Measurements from ENCODE around the gene PUDP.

Gene PUDP

DNA sequence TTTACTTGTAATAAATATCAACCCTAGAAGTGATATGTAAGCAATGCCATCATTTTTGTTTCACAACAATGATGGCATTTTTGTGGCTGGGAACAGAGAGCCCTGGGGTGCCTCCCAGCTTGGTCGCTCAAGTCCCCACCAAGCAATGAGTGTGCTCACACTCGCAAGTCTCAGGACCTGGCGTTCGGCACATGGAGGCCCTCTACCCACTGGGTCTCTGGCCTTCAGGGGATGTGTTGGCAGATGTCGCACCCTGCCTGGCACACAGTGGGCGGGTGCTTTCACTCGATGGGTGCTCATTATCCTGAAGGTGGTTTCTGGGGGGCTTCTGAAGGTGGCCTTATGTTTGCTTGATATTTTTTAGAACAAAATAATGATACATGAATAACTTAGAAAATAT is 75.1 kb downstream of the PUDP start:
- Histone ChIP-seq H3K4me3 (replicated peaks; ENCODE audit: low read depth, low read length) (no peak overlapping the region), H3K27me3 (replicated peaks; ENCODE audit: control insufficient read depth, insufficient read depth, low read length) (no peaks in the 10 kb centered on the region), H3K36me3 (ENCODE audit: control insufficient read depth, insufficient read depth, low read length) (peaks cover 4% of the 10 kb centered on the region)
- TF ChIP-seq, protein P1, sequence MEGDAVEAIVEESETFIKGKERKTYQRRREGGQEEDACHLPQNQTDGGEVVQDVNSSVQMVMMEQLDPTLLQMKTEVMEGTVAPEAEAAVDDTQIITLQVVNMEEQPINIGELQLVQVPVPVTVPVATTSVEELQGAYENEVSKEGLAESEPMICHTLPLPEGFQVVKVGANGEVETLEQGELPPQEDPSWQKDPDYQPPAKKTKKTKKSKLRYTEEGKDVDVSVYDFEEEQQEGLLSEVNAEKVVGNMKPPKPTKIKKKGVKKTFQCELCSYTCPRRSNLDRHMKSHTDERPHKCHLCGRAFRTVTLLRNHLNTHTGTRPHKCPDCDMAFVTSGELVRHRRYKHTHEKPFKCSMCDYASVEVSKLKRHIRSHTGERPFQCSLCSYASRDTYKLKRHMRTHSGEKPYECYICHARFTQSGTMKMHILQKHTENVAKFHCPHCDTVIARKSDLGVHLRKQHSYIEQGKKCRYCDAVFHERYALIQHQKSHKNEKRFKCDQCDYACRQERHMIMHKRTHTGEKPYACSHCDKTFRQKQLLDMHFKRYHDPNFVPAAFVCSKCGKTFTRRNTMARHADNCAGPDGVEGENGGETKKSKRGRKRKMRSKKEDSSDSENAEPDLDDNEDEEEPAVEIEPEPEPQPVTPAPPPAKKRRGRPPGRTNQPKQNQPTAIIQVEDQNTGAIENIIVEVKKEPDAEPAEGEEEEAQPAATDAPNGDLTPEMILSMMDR (IDR thresholded peaks at IDR 0.05; ENCODE audit: insufficient read depth, low read length, poor library complexity, severe bottlenecking): no peak
- no peak for DNase-seq (ENCODE audit: extremely low read depth, insufficient read length)

DNA sequence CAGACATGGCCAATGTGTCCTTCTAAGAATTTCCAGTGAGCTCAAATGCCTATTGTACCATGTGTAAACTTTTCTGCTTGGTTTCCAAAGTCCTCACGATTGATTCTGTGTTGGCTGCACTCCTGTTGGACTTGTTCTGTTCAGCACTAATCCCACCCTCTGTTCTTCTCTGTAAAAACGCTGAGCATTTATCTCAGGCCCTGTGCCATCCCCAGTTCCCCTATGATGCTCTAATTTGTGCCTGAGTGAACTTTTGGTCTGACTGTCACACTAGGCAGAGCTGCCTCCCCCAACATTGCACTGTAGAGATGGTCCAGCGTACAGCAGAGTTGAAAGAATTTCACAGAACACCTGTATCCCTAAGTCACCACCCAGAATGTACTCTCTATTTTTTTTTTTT is 76.6 kb downstream of the PUDP start:
- Histone ChIP-seq H3K27me3 (replicated peaks; ENCODE audit: control insufficient read depth, insufficient read depth, low read length) (no peaks in the 10 kb centered on the region), H3K4me3 (replicated peaks; ENCODE audit: low read depth, low read length) (no peak overlapping the region), H3K36me3 (ENCODE audit: control insufficient read depth, insufficient read depth, low read length) (peaks cover 4% of the 10 kb centered on the region)
- no peak for DNase-seq (ENCODE audit: extremely low read depth, insufficient read length)
- TF ChIP-seq, protein P1 (IDR thresholded peaks at IDR 0.05; ENCODE audit: insufficient read depth, low read length, poor library complexity, severe bottlenecking): no peak

DNA sequence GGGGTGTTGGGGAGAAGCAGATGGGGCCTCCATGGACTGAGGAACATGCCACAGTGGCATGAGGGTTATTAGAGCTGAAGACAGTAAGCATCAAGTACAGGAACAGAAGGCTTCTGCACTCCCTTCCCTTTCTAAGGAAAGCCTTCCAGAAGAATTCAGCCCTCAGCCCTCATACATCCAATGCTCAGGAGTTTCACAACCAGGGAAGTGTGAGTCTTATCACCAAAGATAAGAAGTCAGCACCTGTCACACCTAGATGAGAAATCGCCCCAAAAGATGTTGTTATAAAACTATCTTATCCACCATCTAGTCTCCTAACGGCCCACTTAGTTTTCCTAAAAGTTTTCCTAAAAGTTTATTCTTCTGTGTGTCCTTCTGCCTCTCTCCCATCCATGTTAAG is 78.4 kb downstream of the PUDP start:
- TF ChIP-seq, protein P1 (IDR thresholded peaks at IDR 0.05; ENCODE audit: insufficient read depth, low read length, poor library complexity, severe bottlenecking): no peak
- H3K4me3 ChIP-seq (replicated peaks; ENCODE audit: low read depth, low read length): no peak overlapping the region
- DNase-seq (ENCODE audit: extremely low read depth, insufficient read length): no peak
- H3K36me3 ChIP-seq (ENCODE audit: control insufficient read depth, insufficient read depth, low read length): peaks cover 2% of the 10 kb centered on the region
- no peaks in the 10 kb centered on the region for H3K27me3 ChIP-seq (replicated peaks; ENCODE audit: control insufficient read depth, insufficient read depth, low read length)

DNA sequence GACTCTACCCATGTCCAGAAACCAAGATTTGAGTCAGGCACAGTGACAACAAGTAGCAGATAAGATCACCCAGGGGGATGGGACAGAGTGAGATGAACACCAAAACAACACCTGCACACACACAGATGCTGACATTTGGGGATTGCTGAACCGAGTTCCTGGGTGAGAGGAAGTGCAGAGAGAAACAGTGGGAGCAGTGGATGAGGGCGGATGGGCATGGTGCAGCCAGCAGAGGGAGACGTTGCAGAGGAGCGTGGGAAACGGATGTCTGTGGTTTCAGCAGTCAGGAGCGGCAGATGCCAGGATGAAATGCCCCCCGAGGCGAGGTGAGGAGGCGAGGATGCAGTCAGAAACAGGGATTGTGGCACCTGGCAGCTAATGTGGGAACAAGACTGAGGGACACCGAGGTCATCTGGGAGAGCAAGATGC is 79.0 kb downstream of the PUDP start:
- DNase-seq (ENCODE audit: extremely low read depth, insufficient read length): no peak
- Histone ChIP-seq H3K27me3 (replicated peaks; ENCODE audit: control insufficient read depth, insufficient read depth, low read length) (no peaks in the 10 kb centered on the region), H3K4me3 (replicated peaks; ENCODE audit: low read depth, low read length) (no peak overlapping the region), H3K36me3 (ENCODE audit: control insufficient read depth, insufficient read depth, low read length) (peaks cover 2% of the 10 kb centered on the region)
- TF ChIP-seq, protein P1 (IDR thresholded peaks at IDR 0.05; ENCODE audit: insufficient read depth, low read length, poor library complexity, severe bottlenecking): peak; percentile 55

DNA sequence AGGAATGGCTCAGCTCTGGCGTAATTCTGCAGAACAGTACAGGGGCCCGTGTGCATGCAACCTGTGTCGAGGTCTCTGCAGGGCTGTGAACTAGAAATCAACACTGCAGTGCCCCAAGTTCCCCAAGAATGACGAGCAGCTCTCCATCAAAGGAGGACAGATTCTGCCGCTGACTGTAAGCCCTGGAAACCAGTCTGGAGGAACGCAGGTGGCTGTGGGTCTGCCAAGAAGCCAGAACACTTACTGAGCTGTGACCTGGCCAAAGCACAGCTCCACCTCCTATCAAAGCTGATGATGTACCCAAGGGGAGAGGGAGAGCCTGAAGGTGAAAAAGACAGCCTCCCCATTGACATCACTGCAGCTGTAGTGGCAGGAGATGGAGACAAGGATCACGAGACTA is 80.7 kb downstream of the PUDP start:
- H3K36me3 ChIP-seq (ENCODE audit: control insufficient read depth, insufficient read depth, low read length): peaks cover 2% of the 10 kb centered on the region
- no peak overlapping the region for H3K4me3 ChIP-seq (replicated peaks; ENCODE audit: low read depth, low read length)
- TF ChIP-seq, protein P1 (IDR thresholded peaks at IDR 0.05; ENCODE audit: insufficient read depth, low read length, poor library complexity, severe bottlenecking): no peak
- H3K27me3 ChIP-seq (replicated peaks; ENCODE audit: control insufficient read depth, insufficient read depth, low read length): no peaks in the 10 kb centered on the region
- no peak for DNase-seq (ENCODE audit: extremely low read depth, insufficient read length)

DNA sequence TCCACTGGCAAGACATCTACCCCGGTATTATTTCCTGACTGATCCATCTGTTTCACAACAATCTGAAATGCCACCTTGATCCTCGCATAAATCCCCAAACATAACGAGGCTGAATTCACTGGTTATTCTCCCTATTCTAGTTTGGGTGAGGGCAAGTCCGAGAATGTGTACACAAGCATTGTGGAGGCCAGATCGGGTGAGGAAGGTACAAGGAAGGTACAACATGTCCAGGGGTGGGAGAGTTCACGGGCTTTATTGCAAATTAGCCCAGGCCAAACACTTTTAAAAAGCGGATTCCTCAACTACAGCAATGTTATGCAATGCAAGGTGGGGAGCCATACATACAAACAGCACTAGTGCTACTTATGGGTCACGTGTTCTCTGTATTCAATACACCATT is 82.5 kb downstream of the PUDP start:
- DNase-seq (ENCODE audit: extremely low read depth, insufficient read length): no peak
- Histone ChIP-seq H3K36me3 (ENCODE audit: control insufficient read depth, insufficient read depth, low read length) (peaks cover 2% of the 10 kb centered on the region), H3K27me3 (replicated peaks; ENCODE audit: control insufficient read depth, insufficient read depth, low read length) (no peaks in the 10 kb centered on the region), H3K4me3 (replicated peaks; ENCODE audit: low read depth, low read length) (no peak overlapping the region)
- TF ChIP-seq, protein P1 (IDR thresholded peaks at IDR 0.05; ENCODE audit: insufficient read depth, low read length, poor library complexity, severe bottlenecking): no peak

Measured in GM06990 (cell line).